Measurements from ENCODE around the gene CALD1.

Gene CALD1

DNA sequence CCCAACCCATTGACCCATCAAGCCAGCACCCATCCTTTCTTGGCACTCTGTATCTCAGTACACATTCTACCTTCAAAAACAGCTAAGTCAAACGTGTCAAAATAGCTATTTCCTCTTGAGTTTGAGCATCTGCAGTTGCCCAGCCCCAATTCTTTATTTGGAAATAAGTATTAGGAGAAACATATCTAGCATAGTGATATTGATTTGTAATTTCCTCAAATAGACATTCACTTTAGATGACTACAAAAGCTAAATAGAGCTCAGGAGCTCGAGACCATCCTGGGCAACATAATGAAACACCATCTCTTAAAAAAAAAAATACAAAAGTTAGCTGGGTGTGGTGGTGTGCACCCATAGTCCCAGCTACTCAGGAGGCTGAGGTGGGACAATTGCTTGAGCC, 147.6 kb downstream of the CALD1 start:
- Mint-ChIP-seq H3K36me3 (ENCODE audit: low read depth) (no peaks in the 10 kb centered on the region), H3K4me3 (no peak overlapping the region), H3K9me3 (no peaks in the 10 kb centered on the region), H3K4me1 (ENCODE audit: low read depth) (no peaks in the 10 kb centered on the region), H3K27ac (no peak overlapping the region), H3K27me3 (ENCODE audit: low read depth) (peaks cover 4% of the 10 kb centered on the region)

DNA sequence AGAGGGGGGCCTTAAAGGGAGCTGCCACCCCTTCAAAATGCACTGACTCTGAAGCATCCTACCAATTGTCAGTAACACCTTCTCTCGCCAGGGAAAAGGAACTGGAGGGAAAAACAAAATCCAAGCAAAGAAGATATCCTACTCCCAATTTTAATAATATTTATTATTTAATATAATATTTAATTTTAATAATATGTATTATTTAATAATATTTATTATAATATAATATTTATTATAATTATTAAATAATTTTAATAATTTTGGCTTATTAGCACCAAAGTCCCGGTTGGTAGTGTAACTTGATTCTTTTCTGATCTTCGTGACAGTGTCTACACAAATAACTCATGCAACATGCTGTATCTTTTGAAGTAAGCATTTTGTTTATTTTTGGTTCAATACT, 148.3 kb downstream of the CALD1 start:
- H3K27me3 Mint-ChIP-seq (ENCODE audit: low read depth), result no peaks in the 10 kb centered on the region

DNA sequence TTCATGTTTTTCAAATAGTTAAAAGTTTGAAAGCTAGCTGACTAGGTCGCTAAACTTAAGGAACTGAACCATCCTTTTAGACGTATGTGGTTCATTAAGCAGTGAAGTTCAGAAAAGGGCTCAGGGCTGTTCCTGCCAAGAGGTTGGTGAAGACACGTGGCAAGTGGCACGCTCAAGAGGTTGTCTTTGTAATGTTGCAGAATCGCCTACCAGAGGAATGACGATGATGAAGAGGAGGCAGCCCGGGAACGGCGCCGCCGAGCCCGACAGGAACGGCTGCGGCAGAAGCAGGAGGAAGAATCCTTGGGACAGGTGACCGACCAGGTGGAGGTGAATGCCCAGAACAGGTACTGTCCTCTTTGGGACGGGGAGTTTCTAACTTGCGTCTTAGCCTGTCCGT, 149.1 kb downstream of the CALD1 start:
- no peaks in the 10 kb centered on the region for H3K36me3 Mint-ChIP-seq (ENCODE audit: low read depth)
- H3K4me1 Mint-ChIP-seq (ENCODE audit: low read depth), result peaks cover 7% of the 10 kb centered on the region
- no peak overlapping the region for H3K27ac Mint-ChIP-seq
- H3K9me3 Mint-ChIP-seq, result no peaks in the 10 kb centered on the region
- H3K4me3 Mint-ChIP-seq, result no peak overlapping the region
- H3K27me3 Mint-ChIP-seq (ENCODE audit: low read depth), result peaks cover 4% of the 10 kb centered on the region

More for the DNA sequence above, 148.3 kb downstream of the CALD1 start:
- Mint-ChIP-seq H3K4me1 (ENCODE audit: low read depth) (no peaks in the 10 kb centered on the region), H3K4me3 (no peak overlapping the region), H3K36me3 (ENCODE audit: low read depth) (no peaks in the 10 kb centered on the region), H3K9me3 (no peaks in the 10 kb centered on the region), H3K27ac (no peak overlapping the region)

DNA sequence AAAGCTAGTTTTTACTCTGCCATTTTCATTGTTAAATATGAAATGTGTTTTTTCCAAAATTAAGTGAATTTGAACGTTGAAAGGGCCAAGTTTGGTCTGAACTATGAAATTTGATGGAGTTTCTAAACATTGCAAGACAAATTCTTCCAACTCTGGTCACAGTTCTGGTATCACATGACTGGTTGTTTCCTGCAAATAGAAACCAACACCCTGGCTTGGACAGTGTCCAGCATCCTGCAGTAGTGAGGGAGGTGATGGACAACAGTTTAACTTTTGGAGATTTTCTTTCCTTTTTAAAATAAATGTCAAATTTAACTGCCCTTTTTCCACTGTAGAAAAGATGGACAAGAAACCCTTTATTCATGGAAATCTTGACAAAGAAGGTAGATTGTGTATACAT, 152.1 kb downstream of the CALD1 start:
- peaks cover 4% of the 10 kb centered on the region for H3K27me3 Mint-ChIP-seq (ENCODE audit: low read depth)
- H3K4me3 Mint-ChIP-seq, result no peak overlapping the region
- H3K27ac Mint-ChIP-seq, result no peak overlapping the region
- no peaks in the 10 kb centered on the region for H3K9me3 Mint-ChIP-seq
- peaks cover 7% of the 10 kb centered on the region for H3K4me1 Mint-ChIP-seq (ENCODE audit: low read depth)
- H3K36me3 Mint-ChIP-seq (ENCODE audit: low read depth), result no peaks in the 10 kb centered on the region

DNA sequence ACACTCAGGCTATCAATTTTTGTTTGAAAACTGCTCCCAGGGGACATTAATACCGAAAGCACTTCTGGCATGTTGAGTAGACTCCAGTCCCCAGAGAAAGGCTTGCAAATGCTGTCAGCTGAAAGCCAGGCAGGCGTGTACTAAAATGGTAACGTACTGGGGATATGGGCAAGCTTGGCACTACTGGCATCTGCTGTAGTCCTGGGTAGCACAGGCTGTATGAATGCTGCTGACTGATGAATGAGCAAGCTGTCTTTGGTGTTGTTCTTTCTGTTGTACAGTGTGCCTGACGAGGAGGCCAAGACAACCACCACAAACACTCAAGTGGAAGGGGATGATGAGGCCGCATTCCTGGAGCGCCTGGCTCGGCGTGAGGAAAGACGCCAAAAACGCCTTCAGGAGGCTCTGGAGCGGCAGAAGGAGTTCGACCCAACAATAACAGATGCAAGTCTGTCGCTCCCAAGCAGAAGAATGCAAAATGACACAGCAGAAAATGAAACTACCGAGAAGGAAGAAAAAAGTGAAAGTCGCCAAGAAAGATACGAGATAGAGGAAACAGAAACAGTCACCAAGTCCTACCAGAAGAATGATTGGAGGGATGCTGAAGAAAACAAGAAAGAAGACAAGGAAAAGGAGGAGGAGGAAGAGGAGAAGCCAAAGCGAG, 153.4 kb downstream of the CALD1 start:
- H3K4me3 Mint-ChIP-seq, result peak overlapping the region; percentile 58
- no peaks in the 10 kb centered on the region for H3K36me3 Mint-ChIP-seq (ENCODE audit: low read depth)
- peak overlapping the region; percentile 1 for H3K27ac Mint-ChIP-seq
- peaks cover 4% of the 10 kb centered on the region for H3K27me3 Mint-ChIP-seq (ENCODE audit: low read depth)
- no peaks in the 10 kb centered on the region for H3K9me3 Mint-ChIP-seq
- H3K4me1 Mint-ChIP-seq (ENCODE audit: low read depth), result peaks cover 7% of the 10 kb centered on the region

DNA sequence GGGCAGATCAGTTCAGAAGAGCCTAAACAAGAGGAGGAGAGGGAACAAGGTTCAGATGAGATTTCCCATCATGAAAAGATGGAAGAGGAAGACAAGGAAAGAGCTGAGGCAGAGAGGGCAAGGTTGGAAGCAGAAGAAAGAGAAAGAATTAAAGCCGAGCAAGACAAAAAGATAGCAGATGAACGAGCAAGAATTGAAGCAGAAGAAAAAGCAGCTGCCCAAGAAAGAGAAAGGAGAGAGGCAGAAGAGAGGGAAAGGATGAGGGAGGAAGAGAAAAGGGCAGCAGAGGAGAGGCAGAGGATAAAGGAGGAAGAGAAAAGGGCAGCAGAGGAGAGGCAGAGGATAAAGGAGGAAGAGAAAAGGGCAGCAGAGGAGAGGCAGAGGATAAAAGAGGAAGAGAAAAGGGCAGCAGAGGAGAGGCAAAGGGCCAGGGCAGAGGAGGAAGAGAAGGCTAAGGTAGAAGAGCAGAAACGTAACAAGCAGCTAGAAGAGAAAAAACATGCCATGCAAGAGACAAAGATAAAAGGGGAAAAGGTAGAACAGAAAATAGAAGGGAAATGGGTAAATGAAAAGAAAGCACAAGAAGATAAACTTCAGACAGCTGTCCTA, 154.1 kb downstream of the CALD1 start:
- Mint-ChIP-seq H3K4me1 (ENCODE audit: low read depth) (peaks cover 7% of the 10 kb centered on the region), H3K4me3 (peak overlapping the region; percentile 58)

DNA sequence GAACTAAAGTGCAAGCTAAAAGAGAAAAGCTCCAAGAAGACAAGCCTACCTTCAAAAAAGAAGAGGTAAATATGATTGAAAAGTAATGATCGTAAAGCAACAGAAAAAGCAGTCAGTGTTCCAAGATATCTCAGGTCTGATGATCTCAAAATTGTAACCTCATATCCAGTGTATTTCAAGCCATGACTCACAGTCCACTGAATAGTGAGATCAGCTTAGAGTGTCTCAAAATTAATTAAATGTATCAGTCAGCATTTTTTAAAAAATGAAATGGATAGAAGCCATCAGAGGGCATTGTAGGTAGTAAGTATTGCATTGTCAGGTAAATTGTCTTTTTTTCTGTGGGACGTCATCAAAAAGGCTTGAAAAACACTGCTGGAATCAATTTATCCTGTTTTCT, 156.3 kb downstream of the CALD1 start:
- H3K27ac Mint-ChIP-seq, result no peak overlapping the region
- peaks cover 7% of the 10 kb centered on the region for H3K4me1 Mint-ChIP-seq (ENCODE audit: low read depth)
- H3K4me3 Mint-ChIP-seq, result no peak overlapping the region
- no peaks in the 10 kb centered on the region for H3K36me3 Mint-ChIP-seq (ENCODE audit: low read depth)
- no peaks in the 10 kb centered on the region for H3K9me3 Mint-ChIP-seq
- peaks cover 4% of the 10 kb centered on the region for H3K27me3 Mint-ChIP-seq (ENCODE audit: low read depth)

More for the DNA sequence above, 154.1 kb downstream of the CALD1 start:
- Mint-ChIP-seq H3K27ac (no peak overlapping the region), H3K27me3 (ENCODE audit: low read depth) (peaks cover 4% of the 10 kb centered on the region), H3K9me3 (no peaks in the 10 kb centered on the region), H3K36me3 (ENCODE audit: low read depth) (no peaks in the 10 kb centered on the region)

DNA sequence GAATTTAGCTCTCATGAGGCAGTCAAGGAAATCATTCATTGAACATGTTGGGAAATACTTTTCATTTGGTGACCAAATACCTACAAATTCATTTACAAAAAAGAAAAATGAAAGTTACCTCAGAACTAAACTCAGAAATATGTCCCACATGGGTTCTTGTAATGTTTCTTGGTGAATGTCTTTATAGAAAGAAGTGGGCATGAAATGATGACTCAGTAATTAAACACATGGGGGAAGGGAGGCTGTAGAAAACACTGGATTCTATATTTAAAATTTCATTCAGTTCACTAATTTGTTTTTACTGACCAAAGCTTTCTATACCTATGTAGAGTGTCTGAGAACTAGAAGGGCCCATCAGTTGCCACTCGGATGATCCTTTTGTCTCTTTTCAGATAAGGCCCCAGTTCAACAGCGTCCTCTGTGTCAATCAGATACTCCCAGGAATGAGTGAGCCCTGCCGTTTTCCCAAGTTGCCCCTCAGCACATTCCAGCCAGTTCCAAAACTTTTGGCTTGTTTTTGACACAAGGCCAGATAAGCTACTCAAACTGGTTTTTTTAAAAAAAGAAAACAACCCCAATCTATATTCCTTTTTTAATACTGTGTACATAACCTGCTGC, 157.6 kb downstream of the CALD1 start:
- H3K4me3 Mint-ChIP-seq, result no peak overlapping the region
- H3K36me3 Mint-ChIP-seq (ENCODE audit: low read depth), result no peaks in the 10 kb centered on the region
- H3K27ac Mint-ChIP-seq, result no peak overlapping the region

DNA sequence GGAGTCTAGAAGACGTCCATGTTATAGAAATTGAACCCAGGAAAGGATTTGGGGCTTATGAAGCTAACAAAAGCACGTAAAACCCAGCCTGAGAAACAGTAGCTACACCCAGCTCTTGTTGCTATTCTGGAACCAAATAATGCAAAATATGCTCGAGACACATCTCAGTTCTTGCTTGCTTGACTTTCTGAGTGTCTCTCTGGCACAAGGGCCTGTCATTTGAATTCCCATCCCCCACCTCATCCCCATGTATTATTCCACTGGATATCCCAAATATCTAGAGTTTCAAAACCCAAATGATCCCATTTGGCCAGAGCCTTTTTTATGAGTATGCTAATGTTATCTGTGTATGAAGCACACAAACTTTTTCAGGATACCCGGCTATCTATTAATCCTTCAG, 158.7 kb downstream of the CALD1 start:
- Mint-ChIP-seq H3K4me1 (ENCODE audit: low read depth) (peaks cover 3% of the 10 kb centered on the region), H3K36me3 (ENCODE audit: low read depth) (no peaks in the 10 kb centered on the region), H3K27ac (no peak overlapping the region), H3K9me3 (no peaks in the 10 kb centered on the region), H3K27me3 (ENCODE audit: low read depth) (peaks cover 6% of the 10 kb centered on the region), H3K4me3 (no peak overlapping the region)

More for the DNA sequence above, 157.6 kb downstream of the CALD1 start:
- Mint-ChIP-seq H3K4me1 (ENCODE audit: low read depth) (peaks cover 7% of the 10 kb centered on the region), H3K9me3 (no peaks in the 10 kb centered on the region), H3K27me3 (ENCODE audit: low read depth) (peaks cover 4% of the 10 kb centered on the region)

DNA sequence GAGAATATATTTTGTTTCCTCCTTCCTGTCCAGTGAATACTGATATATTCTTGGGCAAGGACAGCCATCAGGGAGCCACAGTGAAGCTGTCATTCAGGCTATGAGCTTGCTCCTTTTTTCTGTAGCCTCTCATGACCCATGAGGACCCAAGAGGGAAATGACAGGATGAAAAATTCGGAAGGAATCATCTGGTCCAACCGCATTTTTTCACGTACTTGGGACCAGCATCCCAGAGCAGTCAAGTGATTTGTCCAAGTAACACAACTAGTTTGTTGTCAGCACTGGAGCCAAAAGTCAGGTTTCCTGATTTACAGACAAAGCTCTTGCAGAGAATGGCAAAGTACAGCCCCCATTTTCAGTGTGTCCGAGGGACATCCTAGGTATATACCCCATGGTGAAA, 159.7 kb downstream of the CALD1 start:
- Mint-ChIP-seq H3K4me1 (ENCODE audit: low read depth) (no peaks in the 10 kb centered on the region), H3K9me3 (no peaks in the 10 kb centered on the region), H3K36me3 (ENCODE audit: low read depth) (no peaks in the 10 kb centered on the region), H3K4me3 (no peak overlapping the region), H3K27me3 (ENCODE audit: low read depth) (peaks cover 3% of the 10 kb centered on the region), H3K27ac (no peak overlapping the region)

DNA sequence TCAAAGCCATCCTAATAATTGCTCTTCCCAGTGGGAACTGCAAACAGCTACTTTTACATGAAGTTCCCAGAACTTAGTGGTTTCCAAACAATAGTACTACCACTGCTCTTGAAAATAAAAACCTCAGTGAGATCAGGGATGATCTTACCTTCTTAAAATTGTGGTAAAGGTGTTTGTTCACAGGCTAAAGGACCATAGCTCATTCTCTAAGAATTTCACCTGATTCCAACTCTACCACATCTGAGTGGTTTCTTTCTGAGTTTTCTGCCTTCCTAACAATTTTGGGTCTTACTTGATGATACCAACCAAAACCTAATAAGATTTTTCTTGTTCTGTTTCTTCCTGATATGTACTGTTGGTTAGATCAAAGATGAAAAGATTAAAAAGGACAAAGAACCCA, 161.3 kb downstream of the CALD1 start:
- H3K4me3 Mint-ChIP-seq, result no peak overlapping the region
- peaks cover 3% of the 10 kb centered on the region for H3K4me1 Mint-ChIP-seq (ENCODE audit: low read depth)
- no peaks in the 10 kb centered on the region for H3K9me3 Mint-ChIP-seq
- H3K36me3 Mint-ChIP-seq (ENCODE audit: low read depth), result no peaks in the 10 kb centered on the region
- H3K27ac Mint-ChIP-seq, result no peak overlapping the region
- H3K27me3 Mint-ChIP-seq (ENCODE audit: low read depth), result peaks cover 3% of the 10 kb centered on the region

DNA sequence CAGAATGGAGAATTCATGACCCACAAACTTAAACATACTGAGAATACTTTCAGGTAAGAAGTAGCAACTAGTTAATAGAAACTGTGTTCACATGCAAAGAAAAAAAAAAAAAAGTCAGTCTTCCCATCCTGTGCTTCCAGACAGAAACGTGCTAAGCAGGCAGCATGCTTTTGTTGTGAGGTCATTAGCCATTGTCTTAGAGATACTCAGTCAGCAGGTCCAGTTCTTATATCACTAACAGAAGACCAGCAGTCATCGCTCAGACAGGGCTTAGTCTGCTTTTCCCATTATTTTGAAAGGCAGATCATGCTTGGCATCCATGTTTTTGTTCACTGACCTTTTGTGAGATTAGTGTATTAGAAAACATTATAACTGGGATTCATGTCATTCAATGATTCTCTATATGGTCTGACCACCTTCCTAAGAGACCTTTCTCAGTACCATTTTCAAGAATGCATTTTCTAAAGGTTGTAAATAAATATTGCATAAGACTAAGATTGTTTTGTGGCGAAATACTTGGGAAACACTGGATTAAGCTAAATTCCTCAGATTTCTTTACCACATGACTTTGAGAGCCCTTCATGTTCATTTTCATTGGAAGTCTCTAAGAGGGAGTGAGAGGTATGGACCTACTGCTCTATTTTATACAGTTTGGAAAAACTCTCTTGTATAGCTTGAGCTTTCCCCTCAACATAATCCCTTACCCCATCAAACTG, 161.9 kb downstream of the CALD1 start:
- Mint-ChIP-seq H3K4me1 (ENCODE audit: low read depth) (peaks cover 7% of the 10 kb centered on the region), H3K27me3 (ENCODE audit: low read depth) (peaks cover 3% of the 10 kb centered on the region), H3K9me3 (no peaks in the 10 kb centered on the region), H3K36me3 (ENCODE audit: low read depth) (no peaks in the 10 kb centered on the region), H3K4me3 (no peak overlapping the region), H3K27ac (no peak overlapping the region)

DNA sequence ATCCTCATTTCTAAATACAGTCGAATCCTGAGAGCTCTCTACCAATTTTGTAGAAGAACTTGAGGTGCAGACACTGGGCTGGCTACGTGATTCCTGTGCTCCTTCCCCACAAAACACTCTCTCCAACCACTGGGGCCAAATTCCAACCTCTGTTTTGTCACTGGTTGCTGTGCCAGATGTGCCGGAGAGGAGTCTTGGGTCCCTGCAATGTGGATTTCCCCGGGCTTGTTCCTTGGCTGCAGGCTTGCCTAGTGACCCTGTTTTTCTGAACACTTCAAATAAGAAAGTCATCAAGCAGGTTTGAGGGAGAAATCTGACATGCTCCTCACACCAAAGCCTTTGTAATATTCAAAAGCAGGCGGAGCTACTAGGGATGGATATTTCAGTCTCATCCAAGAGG, 162.5 kb downstream of the CALD1 start:
- Mint-ChIP-seq H3K9me3 (no peaks in the 10 kb centered on the region), H3K4me3 (no peak overlapping the region), H3K27me3 (ENCODE audit: low read depth) (peaks cover 3% of the 10 kb centered on the region), H3K27ac (no peak overlapping the region), H3K4me1 (ENCODE audit: low read depth) (peaks cover 9% of the 10 kb centered on the region), H3K36me3 (ENCODE audit: low read depth) (no peaks in the 10 kb centered on the region)

DNA sequence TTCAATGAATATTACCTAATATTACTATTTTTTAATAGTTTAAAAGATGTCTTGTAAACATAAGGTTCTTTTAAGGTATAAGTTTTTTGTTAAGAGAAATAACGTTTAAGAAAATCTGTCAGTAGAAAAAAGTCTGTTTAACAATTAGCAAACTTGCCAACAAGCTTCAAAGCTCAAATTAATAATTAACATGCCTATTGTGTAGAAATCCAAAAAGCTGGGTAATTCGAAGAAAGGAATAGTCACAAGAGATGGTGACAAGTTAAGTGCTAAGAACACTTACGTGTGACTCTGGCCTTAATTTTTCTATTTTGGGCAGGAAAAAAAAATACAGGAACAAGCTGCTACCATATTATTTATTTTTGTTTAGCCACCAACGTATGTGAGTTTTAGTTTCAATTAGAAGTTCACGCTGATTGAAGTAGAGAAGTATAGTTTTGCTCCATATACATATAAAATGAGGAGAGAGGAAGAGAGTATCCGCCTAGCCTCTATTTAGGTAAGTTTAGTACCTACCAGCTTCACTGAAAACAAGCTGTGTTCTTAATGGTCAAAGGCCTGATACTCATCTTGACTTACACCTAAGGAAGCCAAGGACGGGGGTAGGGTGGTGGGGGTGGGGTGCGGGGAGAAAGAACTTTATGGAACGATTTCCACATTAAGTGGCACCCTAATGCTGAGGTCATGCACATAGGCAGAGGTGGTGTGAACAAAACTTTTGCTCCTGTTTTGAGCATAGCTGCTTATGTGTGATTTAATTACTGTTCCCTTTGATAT, 163.4 kb downstream of the CALD1 start:
- peaks cover 3% of the 10 kb centered on the region for H3K27me3 Mint-ChIP-seq (ENCODE audit: low read depth)
- no peaks in the 10 kb centered on the region for H3K36me3 Mint-ChIP-seq (ENCODE audit: low read depth)
- H3K4me1 Mint-ChIP-seq (ENCODE audit: low read depth), result peaks cover 10% of the 10 kb centered on the region
- H3K9me3 Mint-ChIP-seq, result no peaks in the 10 kb centered on the region
- no peak overlapping the region for H3K27ac Mint-ChIP-seq
- no peak overlapping the region for H3K4me3 Mint-ChIP-seq
